ENCODE measurements around the gene KCTD13. TPM values are rescaled to one million over a fixed set of nuclear protein-coding genes. Genes with fewer than 3 reads are reported as not detected.
"Not testable (repeated sequence)": the region's sequence is repeated elsewhere in the genome, so short reads cannot be mapped to it uniquely, and the experiment has no call there.

KCTD13 gene
- total and polyA plus RNA-seq, 7 donors: 5.4 to 26.1 (median 14.6) TPM

GRCh38 chr16:29873319-29873718 is 52.7 kb downstream of the KCTD13 start:
- Histone ChIP-seq H3K9me3 (peaks cover 0 to 3% (median 0%) of the 10 kb centered on the region in 4 donors), H3K27me3 (peaks cover 19 to 38% (median 27%) of the 10 kb centered on the region in 3 donors), H3K4me3 (no peak overlapping the region), H3K4me1 (peaks cover 0 to 16% (median 9%) of the 10 kb centered on the region in 4 donors), H3K27ac (no peak overlapping the region), H3K36me3 (no peaks in the 10 kb centered on the region)
- WGBS, 2 donors: 92 to 93% methylated on average over 26 of the region's 26 CpGs
- no peak for TF ChIP-seq POLR2A (IDR thresholded peaks at IDR 0.05)
- no peak for TF ChIP-seq EP300 (IDR thresholded peaks at IDR 0.05)
- no peak for TF ChIP-seq POLR2AphosphoS5 (IDR thresholded peaks at IDR 0.05)
- no peak for TF ChIP-seq CTCF (IDR thresholded peaks at IDR 0.05)
- DNase-seq: no peak
- intact Hi-C loops (cut with DNase I): no loop called here

DNA sequence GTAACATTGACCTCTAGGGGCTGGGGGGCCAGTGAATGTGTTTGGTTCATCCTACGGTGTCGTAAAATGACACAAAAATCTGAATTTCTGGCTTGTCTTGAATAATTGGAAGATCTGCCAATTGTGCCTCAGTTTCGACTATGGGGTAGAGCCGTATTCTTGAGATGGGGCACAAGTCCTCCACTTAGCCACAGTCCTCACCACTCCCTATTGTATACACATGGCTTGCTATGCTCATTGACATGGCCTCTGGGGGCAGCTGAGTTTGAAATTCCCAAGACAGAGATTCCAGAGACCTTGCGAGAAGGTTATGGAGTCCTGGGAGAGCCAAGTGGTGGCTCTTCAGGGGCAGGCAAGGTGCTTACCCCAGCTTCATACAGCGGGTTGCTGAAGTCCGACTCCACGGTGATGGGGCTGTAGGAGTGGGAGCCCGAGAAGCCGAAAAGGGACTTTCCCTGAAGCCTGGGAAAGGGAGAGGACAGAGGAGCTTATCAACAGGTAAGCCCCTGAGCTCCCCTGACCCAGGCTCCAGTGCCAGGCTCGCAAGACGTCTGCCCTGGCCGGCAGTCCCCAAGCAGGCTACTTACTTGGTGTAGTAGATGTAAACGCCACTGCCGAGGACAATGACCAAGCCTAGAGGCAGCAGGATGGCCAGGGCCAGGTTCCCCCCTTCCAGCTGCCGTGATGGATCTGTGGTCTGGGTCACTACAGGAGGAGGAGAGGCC is 54.0 kb downstream of the KCTD13 start:
- intact Hi-C loops (cut with DNase I): no loop called here

GRCh38 chr16:29869067-29869466 is 57.0 kb downstream of the KCTD13 start:
- H3K27me3 ChIP-seq; H3K27ac ChIP-seq; intact Hi-C loops (cut with DNase I); H3K4me3 ChIP-seq; DNase-seq; H3K36me3 ChIP-seq; H3K4me1 ChIP-seq; H3K9me3 ChIP-seq: not testable (repeated sequence)
- 77 to 92% methylated on average over 8 of the region's 8 CpGs for WGBS, 2 donors

More for the DNA sequence above, 54.0 kb downstream of the KCTD13 start:
- Histone ChIP-seq H3K9me3 (peaks cover 0 to 3% (median 0%) of the 10 kb centered on the region in 4 donors), H3K27me3 (peaks cover 12 to 24% (median 14%) of the 10 kb centered on the region in 3 donors), H3K27ac (no peak overlapping the region), H3K36me3 (no peaks in the 10 kb centered on the region), H3K4me3 (no peak overlapping the region), H3K4me1 (peaks cover 0 to 8% (median 7%) of the 10 kb centered on the region in 4 donors)
- WGBS, 2 donors: 91 to 95% methylated on average over 16 of the region's 16 CpGs
- TF ChIP-seq POLR2AphosphoS5 (IDR thresholded peaks at IDR 0.05) (no peak), POLR2A (IDR thresholded peaks at IDR 0.05) (no peak), EP300 (IDR thresholded peaks at IDR 0.05) (no peak), CTCF (IDR thresholded peaks at IDR 0.05) (no peak)
- no peak for DNase-seq

GRCh38 chr16:29868396-29869009 is 57.5 kb downstream of the KCTD13 start:
- H3K36me3 ChIP-seq: no peaks in the 10 kb centered on the region
- no peaks in the 10 kb centered on the region for H3K27me3 ChIP-seq
- no peak overlapping the region for H3K27ac ChIP-seq
- no peak for DNase-seq
- WGBS, 2 donors: 69 to 80% methylated on average over 8 of the region's 8 CpGs
- intact Hi-C loops (cut with DNase I): no loop called here
- H3K9me3 ChIP-seq: no peaks in the 10 kb centered on the region
- no peak overlapping the region for H3K4me3 ChIP-seq
- TF ChIP-seq POLR2A (IDR thresholded peaks at IDR 0.05) (no peak), POLR2AphosphoS5 (IDR thresholded peaks at IDR 0.05) (no peak), CTCF (IDR thresholded peaks at IDR 0.05) (no peak), EP300 (IDR thresholded peaks at IDR 0.05) (no peak)
- H3K4me1 ChIP-seq: peaks cover 0 to 4% (median 3%) of the 10 kb centered on the region in 4 donors

DNA sequence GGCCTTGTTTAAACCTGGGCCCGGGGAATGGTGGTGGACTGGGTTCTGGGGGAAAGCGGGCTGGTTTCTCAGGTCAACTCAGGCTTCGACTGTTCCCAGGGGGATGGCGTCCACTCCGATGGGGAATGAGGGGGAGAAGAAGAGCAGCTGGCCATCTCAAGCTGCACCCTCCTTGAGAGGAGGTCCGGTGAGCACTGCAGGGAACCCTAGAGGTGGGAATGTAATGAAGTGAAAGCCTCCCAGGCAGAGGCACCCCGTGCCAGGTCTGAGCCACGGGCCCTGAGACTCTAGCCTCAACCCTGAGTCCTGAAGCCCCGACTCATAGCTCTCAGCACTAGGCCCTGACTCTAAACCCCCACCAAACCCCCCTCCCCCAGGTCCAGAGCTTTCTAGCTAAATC is 61.8 kb downstream of the KCTD13 start:
- H3K27ac ChIP-seq: no peak overlapping the region

More for the DNA sequence above, 61.8 kb downstream of the KCTD13 start:
- Histone ChIP-seq H3K9me3 (no peaks in the 10 kb centered on the region), H3K4me3 (no peak overlapping the region), H3K27me3 (no peaks in the 10 kb centered on the region), H3K36me3 (peaks cover 0 to 23% (median 20%) of the 10 kb centered on the region in 4 donors), H3K4me1 (peaks cover 0 to 23% (median 21%) of the 10 kb centered on the region in 4 donors)
- DNase-seq: no peak
- TF ChIP-seq POLR2AphosphoS5 (IDR thresholded peaks at IDR 0.05) (no peak), EP300 (IDR thresholded peaks at IDR 0.05) (no peak), CTCF (IDR thresholded peaks at IDR 0.05) (no peak), POLR2A (IDR thresholded peaks at IDR 0.05) (no peak)
- WGBS, 2 donors: 85% methylated on average over 9 of the region's 9 CpGs
- intact Hi-C loops (cut with DNase I): no loop called here
